NB4 (cell line): Measurements from ENCODE around the gene BPTF.

ENCODE experiments used
- CTCF ChIP-seq: IDR thresholded peaks from one replicate; pipeline ENCODE4 v1.5.1; 2012; ENCODE audit warnings: low read depth, low read length
- MAX ChIP-seq: IDR thresholded peaks from 2 replicates; pipeline ENCODE4 v1.6.1; 2011; ENCODE audit warnings: low read depth, low read length
- MYC ChIP-seq: IDR thresholded peaks from 2 replicates; pipeline ENCODE4 v1.6.1; 2011; ENCODE audit warnings: low read depth, low read length
- POLR2A ChIP-seq: IDR thresholded peaks from 2 replicates; pipeline ENCODE4 v1.6.1; 2011; ENCODE audit warnings: mild to moderate bottlenecking; ENCODE audit not compliant: insufficient read length; ENCODE audit errors: extremely low read depth

GRCh38 chr17:67855504-67856324 lies 30.4 kb downstream of the BPTF start:
- no peak for TF ChIP-seq POLR2A
- no peak for TF ChIP-seq CTCF
- TF ChIP-seq MYC: no peak
- TF ChIP-seq MAX: no peak
